Skin of body (tissue), 2 donors: ENCODE measurements around the gene LHX5. TPM values are rescaled to one million over a fixed set of nuclear protein-coding genes. Genes with fewer than 3 reads are reported as not detected.
"Not testable (repeated sequence)": the region's sequence is repeated elsewhere in the genome, so short reads cannot be mapped to it uniquely, and the experiment has no call there.

Experiments
- DNase-seq: peaks from one replicate; lab custom pipeline; 2025; lab: John Stamatoyannopoulos, UW
- total RNA-seq: library from RNA; depleted of rRNA; stranded (reverse); fragments of >200 nt; gene quantifications from one replicate; pipeline ENCODE4 v1.2.3, GENCODE V29; 2014

Gene LHX5
- not detected for total RNA-seq

GRCh38 chr12:113471619-113472171 is at the start of gene LHX5:
LHX5 (minus strand) TSS chr12:113471871; CDS start chr12:113471498, 373 bp downstream.
- DNase-seq = no peak

DNA sequence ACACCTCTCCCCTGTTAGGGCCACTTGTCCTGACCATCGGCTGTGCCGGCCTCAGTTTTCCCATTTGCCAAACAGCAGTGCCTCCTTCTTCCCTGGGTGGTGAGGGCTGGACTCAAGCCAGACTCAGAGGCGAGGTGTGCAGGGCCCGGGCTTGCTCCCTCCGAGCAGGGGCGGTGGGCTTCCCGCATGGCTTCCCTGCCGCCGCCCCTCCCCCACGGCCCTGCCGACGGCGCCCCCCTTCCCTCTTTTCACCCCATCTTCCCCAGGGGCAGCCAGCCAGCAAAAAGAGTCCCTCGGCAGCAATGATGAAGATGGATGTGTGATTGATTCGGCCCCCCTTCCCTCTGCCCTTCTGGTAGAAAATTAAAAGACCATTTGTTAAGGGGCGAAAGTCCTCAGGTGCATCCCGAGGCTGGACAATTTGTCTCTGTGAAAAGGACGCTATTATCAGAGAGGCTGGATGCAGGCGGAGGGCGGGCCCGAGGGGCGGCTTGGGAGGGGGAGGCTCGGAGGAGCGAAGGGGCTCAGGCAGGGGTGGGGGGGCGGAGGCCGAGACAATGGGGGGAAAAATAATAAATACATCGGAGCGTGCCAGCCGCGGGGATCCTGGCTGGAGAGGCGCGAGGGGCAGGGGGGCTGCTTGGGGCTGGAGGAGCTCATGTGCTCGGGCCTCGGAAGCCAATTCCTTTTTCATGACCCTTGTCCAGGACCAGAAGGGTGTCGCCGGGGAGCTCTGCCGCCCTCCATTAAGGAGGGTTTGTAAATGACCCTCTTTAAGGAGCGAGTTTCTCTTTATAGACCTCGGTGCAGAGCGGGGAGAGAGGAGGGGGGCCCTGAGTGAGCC is 48.0 kb upstream of the LHX5 start:
- no peak for DNase-seq

- DNase-seq = no peak
These were observed 43.6 kb upstream of the LHX5 start for GRCh38 chr12:113515082-113515856.

DNA sequence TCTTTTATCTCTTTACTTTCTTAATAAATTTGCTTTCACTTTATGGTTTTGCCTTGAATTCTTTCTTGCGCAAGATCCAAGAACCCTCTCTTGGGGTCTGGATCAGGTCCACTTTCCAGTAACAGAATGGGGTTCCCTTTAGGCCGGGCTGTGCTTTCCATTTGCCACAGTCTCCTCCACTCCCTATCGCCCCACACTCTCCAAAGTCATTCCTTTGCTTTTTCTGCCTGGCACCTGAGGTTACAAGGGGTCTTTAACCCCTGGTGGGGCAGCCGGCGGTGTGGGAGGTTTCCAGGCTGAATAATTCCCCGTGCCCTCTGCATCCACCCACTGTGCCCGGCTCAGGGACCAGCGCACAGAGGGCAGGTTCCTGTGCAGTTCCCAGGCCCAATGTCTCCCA is 42.9 kb upstream of the LHX5 start:
- DNase-seq = no peak

DNA sequence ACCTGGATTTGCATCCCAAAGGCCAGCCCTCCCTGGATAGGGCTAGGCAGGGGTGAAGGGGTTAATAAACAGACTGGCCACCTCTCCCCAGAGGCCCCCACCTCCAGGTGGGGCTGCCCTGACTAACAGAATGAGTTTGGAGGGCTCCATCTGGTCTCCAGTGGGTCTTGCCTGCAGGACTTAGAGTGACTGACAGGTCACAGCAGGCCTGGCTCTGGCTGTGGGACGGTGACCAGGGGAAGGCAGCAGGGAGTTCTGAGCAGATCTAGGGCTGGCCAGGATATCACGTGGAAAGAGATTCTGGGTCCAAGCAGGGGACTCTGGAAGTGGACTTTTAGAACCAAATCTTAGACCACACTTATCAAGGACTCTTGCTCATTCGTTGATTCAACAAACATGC is 40.9 kb upstream of the LHX5 start:
- DNase-seq = no peak

- no peak for DNase-seq
These were observed 35.2 kb upstream of the LHX5 start for GRCh38 chr12:113506867-113507266.

- DNase-seq = no peak
These were observed 34.3 kb upstream of the LHX5 start for GRCh38 chr12:113505941-113506340.

DNA sequence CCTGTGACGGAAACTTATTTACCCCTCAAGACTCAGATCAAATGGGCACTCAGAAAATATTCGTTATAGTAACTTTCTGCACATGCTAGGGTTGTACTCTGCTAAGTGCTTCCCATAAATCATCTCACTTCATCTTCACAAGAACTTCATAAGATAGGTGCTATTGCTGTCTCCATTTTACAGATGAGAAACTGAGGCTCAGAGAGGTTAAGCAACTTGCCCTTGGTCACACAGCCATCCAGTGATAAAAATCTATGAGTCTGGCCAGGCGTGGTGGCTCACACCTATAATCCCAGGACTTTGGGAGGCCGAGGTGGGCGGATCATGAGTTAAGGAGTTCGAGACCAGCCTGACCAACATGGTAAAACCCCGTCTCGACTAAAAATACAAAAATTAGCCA is 33.2 kb upstream of the LHX5 start:
- DNase-seq = no peak

DNA sequence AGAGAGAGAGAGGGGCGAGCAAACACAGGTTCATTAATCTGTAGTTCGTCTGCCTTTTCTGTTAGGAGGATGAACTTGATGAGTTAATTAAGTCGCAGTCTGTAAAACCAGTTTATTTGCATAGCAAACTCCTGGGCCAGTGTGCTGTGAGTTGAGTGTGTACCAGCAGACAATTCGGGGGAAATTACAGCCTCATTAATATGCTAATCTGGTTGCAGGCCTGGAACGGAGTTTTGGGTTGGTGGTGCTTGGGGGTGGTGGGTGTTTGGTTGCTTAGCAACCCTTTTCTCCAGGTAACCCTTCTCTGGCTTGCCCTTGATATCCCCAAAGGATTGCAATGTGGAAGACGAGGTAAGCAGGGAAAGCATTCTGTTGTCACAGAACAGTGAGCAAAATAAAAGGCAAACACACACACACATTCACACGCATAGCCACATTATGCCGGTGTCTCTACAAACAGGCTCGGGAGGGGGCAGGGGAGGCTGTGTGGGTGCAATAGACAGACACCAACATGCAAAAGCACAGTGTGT is 29.2 kb upstream of the LHX5 start:
- DNase-seq = no peak

GRCh38 chr12:113500306-113500675 is 28.6 kb upstream of the LHX5 start:
- DNase-seq = no peak

DNA sequence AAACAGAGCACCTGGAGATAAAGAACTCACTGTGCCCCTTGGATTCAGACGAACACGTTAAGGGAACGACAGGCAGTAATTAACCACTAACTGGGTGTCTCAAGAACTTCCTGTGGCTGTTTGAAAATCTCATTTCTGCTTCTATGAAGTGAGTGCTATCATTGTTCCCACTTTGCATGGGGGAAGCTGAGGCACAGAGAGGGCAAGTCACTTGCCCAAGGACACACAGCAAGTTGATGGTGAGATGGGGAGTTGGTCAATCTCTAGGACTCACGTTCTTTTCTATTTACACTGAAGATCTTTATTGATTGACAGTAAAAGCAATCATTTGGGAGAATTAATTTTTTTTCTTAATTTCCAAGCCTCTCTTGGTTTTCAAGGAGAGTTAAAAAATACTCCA is 26.8 kb upstream of the LHX5 start:
- no peak for DNase-seq

DNA sequence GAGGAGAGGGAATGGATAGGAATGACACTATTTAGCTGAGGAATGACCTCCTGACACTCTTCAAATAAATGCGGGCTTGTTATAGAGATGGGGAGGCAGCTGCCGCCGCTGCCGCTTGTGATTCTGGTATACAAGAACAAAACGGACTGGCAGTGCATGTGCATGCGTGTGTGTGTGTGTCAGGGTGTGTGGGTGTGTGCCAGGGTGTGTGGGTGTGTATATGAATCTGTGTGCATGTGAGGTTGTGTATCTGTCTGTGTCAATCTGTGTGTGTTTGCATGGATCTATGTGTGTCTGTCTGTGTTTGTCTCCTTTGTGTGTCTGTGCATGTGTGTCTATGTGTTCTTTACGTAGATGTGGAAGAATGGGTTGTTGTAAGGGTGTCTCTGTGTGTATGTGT is 26.0 kb upstream of the LHX5 start:
- no peak for DNase-seq

DNA sequence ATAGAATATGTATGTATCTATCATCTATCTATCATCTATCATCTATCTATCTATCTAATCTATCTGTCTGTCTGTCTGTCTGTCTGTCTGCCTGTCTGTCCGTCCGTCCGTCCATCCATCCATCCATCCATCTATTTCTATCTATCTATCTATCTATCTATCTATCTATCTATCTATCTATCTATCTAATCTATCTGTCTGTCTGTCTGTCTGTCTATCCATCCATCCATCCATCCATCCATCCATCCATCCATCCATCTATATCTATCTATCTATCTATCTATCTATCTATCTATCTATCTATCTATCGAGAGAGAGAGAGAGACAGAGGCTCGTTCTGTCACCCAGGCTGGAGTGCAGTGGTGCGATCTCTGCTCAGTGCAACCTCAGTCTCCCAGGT is 24.3 kb upstream of the LHX5 start:
- DNase-seq = not testable (repeated sequence)

DNA sequence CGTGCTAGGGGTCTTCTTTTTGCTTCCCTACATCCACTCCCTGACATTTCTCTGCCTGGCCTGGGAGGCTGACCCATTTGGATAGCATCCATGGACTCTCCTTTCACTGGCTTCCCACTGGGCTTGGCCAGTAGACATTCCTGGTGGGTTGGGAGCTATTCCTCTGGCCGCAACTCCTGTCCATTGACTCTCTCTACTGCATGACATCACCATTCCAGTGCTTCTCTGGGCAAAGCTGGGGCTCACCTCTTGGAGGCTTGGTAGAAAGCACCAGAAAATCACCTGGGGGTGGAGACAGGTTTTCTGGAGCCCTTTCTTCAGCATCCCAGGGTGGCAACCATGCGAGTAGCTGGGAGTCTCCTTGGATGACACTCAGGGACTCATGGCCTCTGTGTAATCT is 16.7 kb upstream of the LHX5 start:
- DNase-seq = no peak

GRCh38 chr12:113486722-113487121 is 15.1 kb upstream of the LHX5 start:
- no peak for DNase-seq

DNA sequence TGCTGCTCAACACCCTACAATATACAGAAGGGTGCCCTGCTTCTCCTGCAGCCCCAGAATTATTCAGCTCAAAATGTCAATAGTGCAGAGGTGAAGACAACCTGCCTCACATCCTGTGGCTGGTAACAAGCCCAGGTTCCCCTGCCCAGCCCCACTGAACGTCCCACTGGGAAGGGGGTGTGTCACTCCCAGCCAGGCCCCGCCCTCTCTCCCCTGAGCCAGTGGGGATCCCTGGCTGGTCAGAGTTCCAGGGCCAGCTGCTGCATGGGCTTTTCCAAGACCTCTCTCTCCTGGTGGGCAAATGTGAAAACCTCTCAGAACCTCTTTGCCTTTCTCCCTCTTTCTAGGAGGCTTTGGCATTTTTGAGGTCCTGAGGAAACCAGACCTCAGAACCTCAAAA is 13.7 kb upstream of the LHX5 start:
- no peak for DNase-seq

GRCh38 chr12:113482334-113482733 is 10.7 kb upstream of the LHX5 start:
- DNase-seq = no peak

DNA sequence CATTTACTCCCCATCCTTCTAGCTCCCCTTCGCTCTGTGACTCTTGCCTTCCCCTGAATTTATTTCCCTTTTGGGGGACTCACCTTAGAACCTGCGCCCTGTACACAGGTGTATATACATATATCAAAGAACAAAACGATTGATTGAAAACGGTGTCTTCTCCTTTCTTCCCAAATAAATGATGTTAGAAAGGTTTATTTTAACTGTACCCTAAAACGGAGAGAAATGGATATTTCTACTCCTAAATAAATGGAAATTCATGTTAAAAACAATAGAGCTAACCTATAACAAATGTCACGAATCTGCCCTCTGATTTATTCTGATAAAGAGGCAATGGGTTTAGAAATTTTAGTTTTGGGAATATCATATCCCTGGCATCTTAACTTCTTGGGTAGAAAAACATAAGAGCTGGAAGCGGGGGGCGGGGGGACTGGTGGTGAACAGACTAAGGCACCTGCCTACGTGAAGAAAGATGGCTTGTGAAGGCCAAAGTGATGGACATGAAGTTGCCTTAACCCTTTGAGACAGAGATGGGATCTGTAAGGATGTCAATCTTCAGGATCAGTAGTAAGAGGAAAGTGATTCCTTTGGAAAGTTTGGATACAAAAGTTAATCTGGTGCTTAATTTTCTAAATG is 8.8 kb upstream of the LHX5 start:
- no peak for DNase-seq

DNA sequence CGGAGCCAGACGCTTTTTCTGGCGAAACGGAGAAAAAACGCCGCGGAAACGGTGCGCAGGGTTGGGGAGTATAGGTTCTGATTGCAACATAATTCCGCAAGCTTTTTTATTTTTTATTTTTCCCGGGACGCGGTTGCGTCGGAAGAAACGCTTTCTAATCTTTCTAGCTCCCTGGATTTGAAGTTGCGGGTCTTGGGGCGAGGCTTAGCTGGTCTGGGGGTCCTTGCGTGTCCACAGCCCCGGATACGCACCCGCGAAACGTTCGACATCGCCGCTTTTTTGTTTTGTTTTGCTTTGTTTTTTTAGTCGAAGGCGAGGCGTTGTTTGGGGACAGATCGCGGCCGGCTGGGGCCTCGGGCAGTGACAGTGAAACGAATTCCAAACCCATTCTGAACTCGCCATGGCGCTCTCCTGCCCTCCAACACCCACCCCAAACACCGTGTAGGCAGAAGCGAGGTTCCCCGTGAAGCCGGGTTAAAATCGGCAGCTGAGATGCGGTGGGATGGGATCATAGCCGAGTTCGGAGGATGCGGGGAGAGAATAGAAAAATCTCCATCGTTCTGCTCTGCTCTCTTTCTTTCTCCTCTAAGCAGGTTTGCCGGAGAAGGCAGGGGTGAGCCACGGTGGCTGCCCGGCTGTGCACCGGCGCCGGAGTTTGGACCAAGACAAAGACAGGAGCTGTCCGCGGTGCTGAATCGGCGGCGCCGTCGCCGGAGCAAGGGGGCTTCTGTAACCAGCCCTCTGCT is 8.1 kb upstream of the LHX5 start:
- no peak for DNase-seq

DNA sequence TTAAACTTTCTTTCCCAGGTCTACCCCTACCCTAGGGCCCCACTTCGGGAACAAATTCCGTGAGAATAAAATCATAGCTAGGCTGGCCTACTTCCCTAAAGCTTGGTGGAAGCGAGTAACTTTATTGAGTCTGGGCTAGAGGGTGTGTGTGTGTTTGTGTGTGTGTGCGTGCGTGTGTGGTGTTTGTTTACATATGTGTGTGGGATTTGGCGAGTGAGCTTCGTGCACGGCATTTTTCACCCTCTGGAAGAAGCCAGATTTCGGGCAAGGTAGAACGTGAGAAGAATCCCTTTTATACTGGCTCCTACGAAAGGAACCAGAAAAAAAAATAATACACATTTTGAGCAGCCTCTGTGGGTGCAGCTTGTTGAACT is 7.5 kb upstream of the LHX5 start:
- DNase-seq = no peak

GRCh38 chr12:113478351-113479011 is 6.8 kb upstream of the LHX5 start:
- DNase-seq = no peak
